HFFc6 (cell line): ENCODE data around the gene PLEKHG2. TPM values are rescaled to one million over a fixed set of nuclear protein-coding genes. Genes with fewer than 3 reads are reported as not detected.

ENCODE experiments used
- DNase-seq: peaks from one replicate; pipeline ENCODE4 v3.0.0-alpha.2; 2018
- H3K27ac Mint-ChIP-seq: 2 replicates; pipeline ENCODE4 v1.8.0; 2020; ENCODE audit warnings: mild to moderate bottlenecking, mixed read lengths
- H3K27me3 Mint-ChIP-seq: 2 replicates; pipeline ENCODE4 v1.8.0; 2021; ENCODE audit warnings: mild to moderate bottlenecking, moderate library complexity, mixed read lengths; ENCODE audit not compliant: insufficient read depth
- H3K36me3 Mint-ChIP-seq: 2 replicates; pipeline ENCODE4 v1.8.0; 2021; ENCODE audit warnings: low read depth, mixed read lengths
- H3K4me1 Mint-ChIP-seq: 2 replicates; pipeline ENCODE4 v1.8.0; 2020; ENCODE audit warnings: low read depth, mixed read lengths
- H3K4me3 Mint-ChIP-seq: 2 replicates; pipeline ENCODE4 v1.8.0; 2020; ENCODE audit warnings: mild to moderate bottlenecking, moderate library complexity, mixed read lengths
- H3K9me3 Mint-ChIP-seq: 2 replicates; pipeline ENCODE4 v1.8.0; 2020; ENCODE audit warnings: mild to moderate bottlenecking, mixed read lengths
- total RNA-seq, 6 experiments: library from RNA; stranded (reverse); fragmentation: NEBNext Ultra II Directional; extraction: Animal tissue kit (Norgen Biotek cat#: 25700); gene quantifications; 2 replicates in 1 of 6; 3 replicates in 5 of 6; pipeline ENCODE4 v1.2.3, GENCODE V29; 2021
- TF ChIP-seq, protein P1 (sequence below): fragments of 200-600 bp; sonication (generic); IDR thresholded peaks from 2 replicates; pipeline ENCODE4 v1.5.0; 2021; ENCODE audit warnings: antibody characterized with exemption, mild to moderate bottlenecking

PLEKHG2 gene
- total RNA-seq, 6 experiments from 2014 or later, result 38.3 to 56.0 (median 45.7) TPM

DNA sequence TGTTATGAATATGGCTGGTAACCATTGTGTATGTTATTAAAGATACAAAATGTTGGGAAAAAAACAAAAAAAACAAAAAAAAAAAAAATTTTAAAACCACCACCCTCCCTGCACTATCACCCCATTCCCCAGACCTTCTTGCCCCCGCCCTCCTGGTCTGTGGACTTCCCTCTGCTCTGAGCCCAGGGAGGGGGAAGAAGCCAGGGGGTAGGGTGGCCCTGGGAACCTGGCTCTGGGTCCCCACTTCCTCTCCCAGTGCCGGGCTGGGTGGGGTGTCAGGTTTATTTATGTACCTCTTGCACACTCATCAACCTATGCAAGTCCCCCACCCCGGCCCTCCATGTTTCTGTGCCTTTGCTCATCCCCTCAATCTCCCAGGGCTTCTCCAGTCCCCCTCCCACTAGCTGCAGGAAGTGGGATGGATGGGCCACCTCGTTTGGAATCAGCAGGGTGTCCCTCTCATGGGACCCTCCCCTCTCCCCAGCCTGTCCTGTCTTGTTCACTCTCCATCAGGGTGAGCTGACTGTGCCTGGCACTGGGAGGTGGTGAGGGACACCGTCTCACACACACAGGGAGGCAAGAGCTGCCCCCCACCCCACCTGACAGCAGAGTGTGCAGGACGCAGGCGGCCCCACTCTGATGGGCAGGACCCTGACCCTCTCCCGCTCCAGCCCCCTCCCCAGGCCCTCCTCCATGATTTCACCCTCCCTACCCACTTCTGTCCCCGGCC lies 27.5 kb upstream of the PLEKHG2 start:
- Mint-ChIP-seq H3K4me3 (no peak overlapping the region), H3K9me3 (no peaks in the 10 kb centered on the region), H3K27ac (no peak overlapping the region), H3K27me3 (peaks cover 2% of the 10 kb centered on the region), H3K4me1 (peaks cover 33% of the 10 kb centered on the region), H3K36me3 (peaks cover 41% of the 10 kb centered on the region)
- no peak for DNase-seq
- TF ChIP-seq, protein P1, sequence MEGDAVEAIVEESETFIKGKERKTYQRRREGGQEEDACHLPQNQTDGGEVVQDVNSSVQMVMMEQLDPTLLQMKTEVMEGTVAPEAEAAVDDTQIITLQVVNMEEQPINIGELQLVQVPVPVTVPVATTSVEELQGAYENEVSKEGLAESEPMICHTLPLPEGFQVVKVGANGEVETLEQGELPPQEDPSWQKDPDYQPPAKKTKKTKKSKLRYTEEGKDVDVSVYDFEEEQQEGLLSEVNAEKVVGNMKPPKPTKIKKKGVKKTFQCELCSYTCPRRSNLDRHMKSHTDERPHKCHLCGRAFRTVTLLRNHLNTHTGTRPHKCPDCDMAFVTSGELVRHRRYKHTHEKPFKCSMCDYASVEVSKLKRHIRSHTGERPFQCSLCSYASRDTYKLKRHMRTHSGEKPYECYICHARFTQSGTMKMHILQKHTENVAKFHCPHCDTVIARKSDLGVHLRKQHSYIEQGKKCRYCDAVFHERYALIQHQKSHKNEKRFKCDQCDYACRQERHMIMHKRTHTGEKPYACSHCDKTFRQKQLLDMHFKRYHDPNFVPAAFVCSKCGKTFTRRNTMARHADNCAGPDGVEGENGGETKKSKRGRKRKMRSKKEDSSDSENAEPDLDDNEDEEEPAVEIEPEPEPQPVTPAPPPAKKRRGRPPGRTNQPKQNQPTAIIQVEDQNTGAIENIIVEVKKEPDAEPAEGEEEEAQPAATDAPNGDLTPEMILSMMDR, result no peak

DNA sequence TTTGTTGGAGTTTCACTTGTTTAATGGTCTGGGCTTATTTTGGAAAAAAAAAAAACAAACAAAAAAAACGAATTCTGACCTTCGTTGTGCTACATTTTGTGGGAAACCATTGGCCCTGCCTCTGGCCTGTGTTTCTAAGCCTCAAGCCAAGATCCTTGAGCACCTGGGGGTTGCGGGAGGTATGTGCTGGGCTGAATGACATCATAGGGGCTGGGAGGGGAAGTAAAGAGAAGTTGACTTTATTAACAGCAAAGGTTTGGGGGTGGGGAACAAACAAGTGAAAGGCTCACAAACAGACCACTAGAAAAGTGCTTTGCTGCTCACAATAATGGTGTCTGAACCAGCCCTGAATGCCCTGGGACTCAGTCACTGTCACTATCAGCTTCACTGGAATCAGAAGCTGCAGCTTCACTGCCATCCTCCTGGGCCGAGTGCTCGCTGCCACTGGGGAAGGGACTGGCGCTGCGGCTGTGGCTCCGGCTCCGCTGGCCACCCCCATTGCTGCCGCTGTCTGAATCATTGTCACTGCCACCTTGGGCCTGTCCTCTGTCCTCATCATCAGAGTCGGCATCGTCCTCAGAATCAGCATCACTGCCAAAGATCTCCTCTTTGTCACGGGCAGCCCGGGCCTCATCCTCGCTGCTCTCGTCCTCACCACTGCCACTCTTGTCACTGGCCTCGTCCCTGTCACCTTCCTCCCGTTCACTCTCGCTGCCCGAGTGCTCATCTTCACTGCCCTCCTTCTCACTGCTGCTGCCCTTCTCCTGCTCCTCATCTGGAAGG lies 26.6 kb upstream of the PLEKHG2 start:
- Mint-ChIP-seq H3K4me3 (no peak overlapping the region), H3K36me3 (peaks cover 41% of the 10 kb centered on the region), H3K4me1 (peaks cover 37% of the 10 kb centered on the region), H3K9me3 (no peaks in the 10 kb centered on the region; the same call in 1 of the 2 replicates), H3K27me3 (peaks cover 2% of the 10 kb centered on the region), H3K27ac (peak overlapping the region; percentile 60)
- no peak for DNase-seq
- TF ChIP-seq, protein P1, result no peak

DNA sequence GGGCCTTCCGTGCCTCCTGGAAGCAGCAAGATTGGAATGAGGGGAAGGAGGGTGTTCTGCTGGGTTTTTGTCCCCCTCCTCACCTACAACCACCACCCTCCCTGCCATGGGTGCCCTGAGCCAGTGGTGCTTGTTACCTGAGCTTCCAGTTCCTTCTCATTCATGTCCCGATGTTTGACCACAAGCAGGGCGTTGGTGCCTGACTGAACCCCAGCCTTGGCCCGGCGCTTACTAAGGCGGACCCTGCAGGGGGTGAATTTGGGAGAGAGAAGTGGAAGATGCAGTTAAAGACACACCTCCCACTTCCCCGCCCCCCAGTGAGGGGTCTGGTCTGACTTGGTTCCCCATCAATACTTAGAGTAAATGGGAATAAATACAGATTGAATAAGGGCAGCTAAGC lies 25.9 kb upstream of the PLEKHG2 start:
- peaks cover 7% of the 10 kb centered on the region for H3K27me3 Mint-ChIP-seq
- peak overlapping the region; percentile 60 for H3K27ac Mint-ChIP-seq
- no peak for DNase-seq
- peaks cover 34% of the 10 kb centered on the region for H3K4me1 Mint-ChIP-seq
- no peaks in the 10 kb centered on the region; the same call in 1 of the 2 replicates for H3K9me3 Mint-ChIP-seq
- H3K4me3 Mint-ChIP-seq, result no peak overlapping the region
- peaks cover 40% of the 10 kb centered on the region for H3K36me3 Mint-ChIP-seq
- TF ChIP-seq, protein P1, result no peak

DNA sequence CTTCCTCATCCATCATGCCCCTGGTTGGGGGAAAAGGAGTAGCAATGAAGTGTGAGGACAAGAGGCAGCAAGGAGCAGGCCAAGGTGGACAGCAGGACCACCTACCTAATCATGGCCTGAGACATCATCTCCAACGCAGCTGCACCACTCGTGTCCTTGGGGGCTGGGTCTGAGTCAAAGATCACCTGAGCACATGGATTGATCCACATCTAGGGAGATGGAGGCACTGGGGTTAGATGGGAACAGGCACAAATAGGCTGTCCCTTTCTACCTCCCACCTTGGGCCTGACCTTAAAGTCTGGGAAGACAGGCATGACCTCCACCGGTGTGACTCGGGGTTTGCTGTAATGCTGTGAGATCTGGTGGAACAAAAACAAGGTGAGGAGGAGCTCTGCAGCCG lies 23.8 kb upstream of the PLEKHG2 start:
- Mint-ChIP-seq H3K27ac (peak overlapping the region; percentile 1; the same call in 1 of the 2 replicates), H3K4me3 (no peak overlapping the region), H3K27me3 (peaks cover 8% of the 10 kb centered on the region), H3K4me1 (peaks cover 42% of the 10 kb centered on the region), H3K36me3 (peaks cover 41% of the 10 kb centered on the region), H3K9me3 (no peaks in the 10 kb centered on the region; the same call in 1 of the 2 replicates)
- TF ChIP-seq, protein P1, result no peak
- no peak for DNase-seq

DNA sequence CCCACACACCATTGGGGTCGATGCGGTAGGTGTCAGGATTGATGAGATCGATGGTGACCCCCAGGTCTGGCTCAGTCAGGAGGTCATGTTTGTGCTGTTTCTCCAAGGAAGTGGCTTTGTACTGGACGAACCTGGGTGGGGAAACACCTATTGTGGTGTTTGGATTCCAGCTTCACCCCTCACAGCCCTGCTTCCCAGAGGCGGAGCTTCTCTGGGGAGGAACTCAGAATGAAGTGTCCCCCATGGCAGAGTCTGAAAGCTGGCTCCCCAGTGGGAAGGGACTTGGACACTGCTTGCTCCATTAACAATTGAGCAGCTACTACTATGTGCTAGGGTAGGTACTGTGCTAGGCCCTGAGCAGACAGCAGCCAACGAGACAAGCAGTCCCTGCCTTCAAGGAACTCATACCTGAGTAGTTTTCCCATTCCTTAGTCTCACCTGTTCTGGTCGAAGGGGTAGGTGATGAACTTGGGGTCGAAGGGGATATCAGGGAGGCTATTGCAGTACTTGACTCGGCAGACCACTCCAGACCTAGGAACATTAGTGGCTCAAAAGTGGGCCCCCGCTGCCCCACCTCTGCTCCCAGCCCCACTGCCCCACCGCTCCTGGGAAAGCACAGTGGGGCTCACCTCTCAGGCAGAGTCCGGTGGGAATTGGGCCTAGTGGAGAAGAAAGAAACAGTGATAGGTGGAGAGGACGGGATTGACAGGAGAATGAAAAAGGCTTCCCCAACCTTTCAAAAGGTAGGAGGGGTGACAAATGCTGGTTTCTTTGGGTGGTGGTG lies 22.6 kb upstream of the PLEKHG2 start:
- peaks cover 8% of the 10 kb centered on the region for H3K27me3 Mint-ChIP-seq
- no peaks in the 10 kb centered on the region; the same call in 1 of the 2 replicates for H3K9me3 Mint-ChIP-seq
- peaks cover 43% of the 10 kb centered on the region for H3K36me3 Mint-ChIP-seq
- peak overlapping the region; percentile 98 for H3K4me3 Mint-ChIP-seq
- H3K4me1 Mint-ChIP-seq, result peaks cover 44% of the 10 kb centered on the region
- peak overlapping the region; percentile 99 for H3K27ac Mint-ChIP-seq
- DNase-seq, result no peak
- TF ChIP-seq, protein P1, result no peak
